HG03460 (cell line): Measurements from ENCODE around the gene WDR1.

Experiments used
- ATAC-seq: cut with Tn5 transposase; IDR thresholded peaks from one replicate; pipeline ENCODE4 v1.9.1; 2021; ENCODE audit not compliant: unreplicated experiment

The WDR1 gene, protein sequence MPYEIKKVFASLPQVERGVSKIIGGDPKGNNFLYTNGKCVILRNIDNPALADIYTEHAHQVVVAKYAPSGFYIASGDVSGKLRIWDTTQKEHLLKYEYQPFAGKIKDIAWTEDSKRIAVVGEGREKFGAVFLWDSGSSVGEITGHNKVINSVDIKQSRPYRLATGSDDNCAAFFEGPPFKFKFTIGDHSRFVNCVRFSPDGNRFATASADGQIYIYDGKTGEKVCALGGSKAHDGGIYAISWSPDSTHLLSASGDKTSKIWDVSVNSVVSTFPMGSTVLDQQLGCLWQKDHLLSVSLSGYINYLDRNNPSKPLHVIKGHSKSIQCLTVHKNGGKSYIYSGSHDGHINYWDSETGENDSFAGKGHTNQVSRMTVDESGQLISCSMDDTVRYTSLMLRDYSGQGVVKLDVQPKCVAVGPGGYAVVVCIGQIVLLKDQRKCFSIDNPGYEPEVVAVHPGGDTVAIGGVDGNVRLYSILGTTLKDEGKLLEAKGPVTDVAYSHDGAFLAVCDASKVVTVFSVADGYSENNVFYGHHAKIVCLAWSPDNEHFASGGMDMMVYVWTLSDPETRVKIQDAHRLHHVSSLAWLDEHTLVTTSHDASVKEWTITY

DNA sequence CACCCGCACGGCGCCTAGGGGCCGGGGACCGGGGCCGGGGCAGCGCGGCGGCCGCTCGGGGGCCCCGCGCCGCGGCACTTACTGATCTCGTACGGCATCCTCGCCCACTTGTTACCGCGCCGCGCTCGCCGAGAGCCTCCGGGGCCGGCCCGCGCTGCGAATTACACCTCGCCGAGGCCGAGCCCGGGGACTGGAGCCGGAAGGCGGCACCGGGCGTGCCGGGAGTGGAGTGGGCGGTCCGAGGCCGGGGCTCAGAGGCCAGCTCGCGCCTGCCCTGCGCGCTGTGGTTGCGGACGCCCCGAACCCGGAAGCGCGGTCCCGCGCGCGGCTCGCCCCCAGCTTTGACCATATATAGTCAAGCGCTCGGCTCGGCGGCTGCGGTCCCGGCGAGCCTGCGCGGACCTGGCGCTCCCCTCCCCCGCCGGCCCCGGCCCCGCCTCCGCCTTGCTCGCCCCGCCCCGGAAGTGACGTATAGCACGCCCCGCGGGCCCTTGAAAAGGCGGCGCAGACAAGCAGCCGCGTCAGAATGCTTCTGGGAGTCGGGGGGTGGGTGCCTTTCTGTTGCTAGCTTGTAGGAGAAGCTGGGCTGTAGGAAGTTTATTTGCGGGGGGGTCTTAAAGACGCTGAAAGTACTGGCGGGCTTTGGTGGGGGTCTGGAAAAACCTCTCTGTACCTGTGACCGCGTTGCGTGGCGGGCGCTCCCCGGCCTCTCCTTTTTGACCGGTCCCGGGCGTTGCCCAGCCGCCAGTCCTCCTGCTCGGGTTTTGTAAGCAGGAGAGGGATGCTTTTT is at the start of gene WDR1:
TSS of gene WDR1 (minus strand) at position 231 of the 790 bp plus-strand sequence. CDS start at position 98, 133 bp downstream.
- peak; percentile 85 for ATAC-seq

DNA sequence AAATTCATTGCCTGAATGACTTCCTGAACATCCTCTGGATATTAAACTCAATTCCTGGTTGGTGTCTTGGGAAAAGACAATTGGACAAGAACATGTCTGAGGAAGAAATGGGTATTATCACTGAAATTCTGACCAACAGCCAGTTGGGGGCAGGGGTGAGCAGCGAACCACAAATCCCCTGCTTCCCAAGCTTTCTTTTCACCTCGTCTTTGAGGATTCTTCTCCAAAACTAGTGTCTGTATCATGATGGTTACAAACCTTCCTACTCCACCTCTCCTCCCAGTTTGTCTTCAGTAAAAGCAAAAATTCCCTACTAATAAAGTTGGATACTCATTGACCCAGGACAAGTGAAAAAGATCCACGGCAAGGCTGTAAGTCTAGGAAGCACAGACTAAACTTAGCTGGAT is 48.3 kb upstream of the WDR1 start:
- no peak for ATAC-seq

DNA sequence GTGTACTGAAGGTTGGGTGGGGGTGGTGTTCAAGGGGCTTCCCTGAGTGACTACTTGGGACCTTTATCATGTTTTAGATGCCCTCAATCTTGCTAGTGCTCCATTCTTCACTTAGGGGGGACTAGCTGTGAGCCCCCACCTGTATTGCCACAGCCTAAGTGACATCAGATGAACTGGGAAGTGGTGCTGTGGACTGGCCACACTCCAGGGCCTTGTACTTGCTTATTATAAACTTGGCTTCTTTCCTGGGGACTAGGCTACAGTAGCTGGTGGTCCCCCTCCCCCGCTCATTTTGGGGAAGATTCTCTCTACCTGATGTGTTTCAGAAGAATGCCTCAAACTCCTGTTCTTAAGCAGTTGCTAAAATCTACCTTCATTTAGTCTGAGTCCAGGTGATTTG is 46.7 kb upstream of the WDR1 start:
- no peak for ATAC-seq

DNA sequence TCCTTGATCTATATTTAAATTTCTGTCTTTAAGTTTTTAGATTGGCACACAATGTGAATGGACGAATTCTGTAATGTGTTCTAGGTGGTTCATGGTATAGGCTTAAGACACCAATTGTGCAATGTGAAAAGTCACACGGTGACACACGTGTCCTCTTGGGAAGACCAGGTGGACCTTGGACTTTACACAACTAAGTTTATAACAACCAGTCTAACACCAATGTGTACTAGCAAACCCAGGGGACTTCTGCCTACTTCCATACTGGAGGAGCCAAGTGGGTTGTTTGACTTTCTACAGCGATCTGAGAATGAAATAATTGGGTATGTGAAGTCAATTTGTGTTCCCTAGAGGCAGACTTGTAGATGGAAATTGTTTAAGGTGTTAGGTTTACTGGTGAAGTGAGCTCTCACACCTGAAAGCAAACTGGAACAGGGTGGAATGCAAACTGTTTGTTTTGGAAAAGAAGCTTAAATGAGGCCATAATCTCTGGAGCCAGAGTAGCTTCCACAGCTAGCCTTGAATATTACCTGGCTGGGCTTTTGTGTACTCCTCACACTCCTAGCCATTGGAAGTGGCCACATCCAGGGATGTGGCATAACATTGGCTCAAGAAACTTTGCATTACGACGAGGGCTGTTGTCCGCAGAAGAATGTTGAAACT is 45.9 kb upstream of the WDR1 start:
- ATAC-seq, result no peak

DNA sequence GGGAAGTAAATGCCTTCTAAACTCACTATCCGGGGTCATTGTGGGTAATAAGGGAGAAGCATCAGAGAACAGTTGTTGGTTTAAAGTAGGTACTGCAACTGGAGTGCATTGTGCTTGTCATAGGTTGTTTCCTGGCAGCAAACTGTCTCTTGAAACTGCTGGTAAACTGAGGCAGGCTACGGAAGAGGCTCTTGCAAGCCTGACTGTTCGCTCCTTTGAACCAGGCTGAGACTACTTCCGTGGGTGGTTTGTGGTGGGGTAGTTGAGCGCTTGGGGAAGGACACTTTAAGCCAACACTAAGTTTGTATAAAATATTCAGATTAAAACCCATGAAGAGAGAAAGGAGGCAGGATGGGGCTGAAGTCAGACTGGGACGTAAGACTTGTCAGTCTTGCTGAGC is 45.2 kb upstream of the WDR1 start:
- ATAC-seq, result no peak

DNA sequence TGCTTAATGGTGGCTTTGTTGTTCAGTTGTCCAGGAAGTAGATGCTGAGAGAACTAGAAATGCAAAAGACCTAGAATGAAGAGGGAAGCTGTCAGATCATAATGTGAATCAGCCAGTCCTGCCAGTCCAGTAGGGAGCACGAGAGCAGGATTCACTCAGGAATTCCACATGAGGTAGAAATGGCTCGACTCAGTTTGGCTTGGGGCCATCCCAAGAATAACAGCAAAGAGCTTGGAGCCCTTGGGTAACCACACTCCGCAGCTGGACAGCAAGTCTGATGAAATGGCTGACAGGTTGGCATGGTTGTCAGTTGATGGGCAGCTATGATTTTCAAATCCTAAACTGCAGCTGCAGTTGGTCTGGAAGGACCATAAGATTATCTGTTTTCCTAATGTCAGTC is 44.5 kb upstream of the WDR1 start:
- no peak for ATAC-seq

DNA sequence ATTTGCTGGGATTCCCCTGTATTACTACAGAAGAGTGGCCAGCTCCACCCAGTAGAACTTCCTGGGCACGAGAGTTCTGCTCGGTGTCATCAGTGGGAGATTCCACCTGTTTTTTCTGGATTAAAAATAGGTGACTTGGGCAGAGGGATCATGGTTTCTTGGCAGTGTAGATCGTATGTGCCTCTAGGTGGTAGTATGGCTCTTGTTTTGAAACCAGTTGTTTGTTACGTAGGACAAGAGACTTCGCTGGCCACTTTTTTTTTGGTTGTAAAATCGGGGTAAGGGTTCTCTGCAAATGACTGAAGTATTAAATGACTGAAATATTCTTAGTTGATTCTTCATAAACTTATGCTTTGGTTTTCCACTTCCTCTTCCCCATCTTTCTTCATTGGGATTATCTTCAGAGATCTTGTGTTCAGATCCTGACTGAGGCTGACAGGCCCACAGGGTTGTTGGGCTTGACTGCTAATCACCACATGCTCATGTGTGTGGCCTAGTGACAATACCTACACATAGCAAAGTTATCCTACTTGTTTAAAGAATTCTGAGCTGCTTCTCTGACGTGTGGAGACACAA is 43.8 kb upstream of the WDR1 start:
- no peak for ATAC-seq

DNA sequence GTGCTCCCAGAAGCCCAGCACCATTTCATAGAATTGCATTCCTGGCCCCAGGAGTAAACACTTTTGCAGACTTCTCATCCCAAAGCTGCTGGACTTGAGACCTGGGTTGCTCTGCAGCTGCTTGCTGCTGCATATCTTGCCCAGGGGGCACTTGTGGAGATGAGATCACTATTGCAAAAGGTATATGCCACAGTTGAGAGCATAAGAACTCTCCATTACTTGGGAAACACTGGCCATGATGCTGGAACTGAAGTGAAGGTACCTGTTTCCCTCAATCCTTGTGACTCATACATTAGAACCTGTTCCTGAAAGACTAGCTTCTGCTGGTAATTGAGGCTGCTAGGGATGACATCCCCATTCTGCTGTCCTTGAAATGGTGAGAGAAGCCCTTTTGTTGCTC is 43.1 kb upstream of the WDR1 start:
- ATAC-seq, result no peak

DNA sequence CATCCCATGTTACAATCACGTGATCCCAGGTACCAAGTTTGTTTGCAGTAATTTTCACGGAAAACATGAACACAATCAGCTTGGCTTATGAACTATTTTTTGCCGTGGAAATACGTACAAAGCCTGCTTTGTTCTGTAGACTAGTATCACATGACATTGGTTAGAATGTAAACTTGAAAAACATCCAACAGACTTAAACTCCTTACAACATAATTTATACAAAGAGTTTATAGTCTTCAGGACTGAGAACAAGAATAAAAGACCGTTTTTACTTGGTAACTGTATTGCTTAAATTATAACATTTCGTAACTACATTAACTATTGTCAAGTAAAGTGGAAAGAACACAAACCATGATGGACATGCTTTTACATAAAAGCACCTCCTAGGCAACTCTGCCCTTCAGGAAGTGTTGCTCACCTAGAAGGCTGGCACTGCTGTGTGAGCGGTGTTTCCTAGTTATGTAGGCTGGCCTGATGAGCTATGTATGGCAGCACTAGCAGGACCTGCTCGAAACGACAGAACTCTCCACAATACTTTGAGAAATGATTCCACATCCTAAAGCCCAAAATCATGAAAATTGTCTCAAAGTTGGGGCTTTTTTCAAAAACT is 41.8 kb upstream of the WDR1 start:
- ATAC-seq, result no peak

DNA sequence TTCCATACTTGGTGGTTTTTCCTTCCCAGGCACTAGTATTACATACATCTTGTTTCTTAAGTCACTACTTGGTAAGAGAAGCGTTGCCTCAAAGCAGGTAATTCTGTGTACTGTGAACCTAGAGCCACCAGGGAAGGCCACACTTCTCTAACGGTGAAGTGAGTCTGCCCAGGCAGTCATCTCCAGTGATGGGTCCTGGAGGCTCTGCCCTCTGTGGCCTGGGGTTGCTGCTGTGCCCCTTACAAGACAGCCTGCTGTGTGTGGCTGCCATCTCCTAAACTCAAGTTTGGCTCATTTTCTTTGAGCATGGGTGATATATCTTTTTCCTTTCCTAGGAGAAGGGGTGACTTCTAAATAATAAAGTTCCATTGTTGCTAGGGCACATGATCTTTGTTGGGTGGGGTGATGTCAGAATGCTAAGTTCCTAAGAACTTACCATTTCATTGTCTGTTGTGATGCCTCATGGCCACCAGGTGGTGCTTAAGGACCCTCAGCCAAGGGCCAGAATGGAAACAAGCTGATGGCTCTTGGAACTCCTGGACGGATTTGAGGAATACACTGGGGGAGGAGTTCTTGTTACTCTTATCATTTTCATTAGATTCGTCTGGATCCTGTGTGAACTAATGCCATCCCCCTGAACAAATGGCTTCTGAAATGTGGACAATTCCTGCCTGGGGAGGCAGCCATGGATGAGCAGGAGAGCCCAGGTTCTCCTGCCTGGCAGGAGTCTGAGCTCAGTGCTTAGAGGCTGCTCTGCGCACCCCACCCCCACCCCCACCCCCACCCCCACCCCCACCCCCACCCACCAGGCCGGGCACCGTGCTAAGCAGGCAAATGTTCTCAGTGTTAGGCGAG is 41.1 kb upstream of the WDR1 start:
- ATAC-seq, result peak; percentile 70

DNA sequence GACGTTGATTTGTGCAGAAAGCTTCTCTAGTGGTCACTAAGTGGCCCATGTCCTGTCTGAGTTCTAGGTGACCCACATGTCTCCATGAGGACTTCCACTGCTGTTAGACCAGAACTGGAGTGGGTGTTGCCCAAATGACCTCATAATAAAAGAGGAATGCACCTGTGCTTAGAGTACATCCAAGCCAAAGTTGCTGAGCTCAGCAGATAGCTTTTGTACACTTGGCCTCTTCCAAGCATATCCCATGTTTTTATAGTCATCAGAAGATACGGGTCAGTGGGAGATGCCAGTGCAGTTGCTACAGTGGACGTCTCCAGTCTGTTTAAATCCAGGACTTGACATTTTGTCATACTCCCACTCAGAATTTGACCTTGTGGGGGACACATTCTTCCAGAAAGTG is 37.6 kb upstream of the WDR1 start:
- ATAC-seq, result no peak

DNA sequence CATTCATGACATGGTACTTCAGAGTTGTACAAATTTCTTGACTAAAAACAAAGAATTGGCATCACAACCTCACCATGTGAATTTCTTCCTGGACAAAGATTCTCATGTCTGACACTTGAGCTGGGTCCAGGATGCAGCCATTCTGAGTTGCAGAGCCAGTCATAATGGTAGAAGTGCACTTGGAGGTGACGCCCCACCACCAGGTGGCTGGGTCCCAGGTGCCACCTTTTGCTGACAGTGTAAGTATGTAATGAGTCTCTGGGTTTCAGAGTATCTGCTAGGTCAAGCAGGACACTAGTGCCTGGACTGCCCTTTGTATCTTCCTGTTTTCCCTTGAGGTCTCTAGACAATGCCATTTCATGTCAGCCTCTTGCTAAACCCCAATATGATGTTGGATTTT is 36.6 kb upstream of the WDR1 start:
- ATAC-seq, result no peak

DNA sequence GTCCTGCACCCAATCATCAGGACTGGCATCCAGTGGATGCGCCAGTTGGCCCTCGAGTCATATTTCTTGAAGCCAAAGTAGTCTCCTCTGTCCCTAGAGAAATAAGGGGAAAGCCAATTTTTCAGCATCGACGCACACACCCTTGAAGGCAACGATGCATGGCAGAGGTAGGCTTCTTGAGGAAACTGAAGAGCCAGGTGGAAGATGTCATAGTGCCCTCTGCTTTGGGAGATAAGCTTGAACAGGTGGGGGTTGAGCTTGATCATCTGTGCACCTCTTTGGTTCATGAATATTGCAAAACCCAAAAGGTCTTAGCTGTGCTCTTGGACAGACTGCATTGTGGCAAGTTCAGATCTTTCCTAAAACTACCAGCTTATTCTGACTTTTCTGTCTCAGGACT is 34.6 kb upstream of the WDR1 start:
- ATAC-seq, result peak; percentile 86

DNA sequence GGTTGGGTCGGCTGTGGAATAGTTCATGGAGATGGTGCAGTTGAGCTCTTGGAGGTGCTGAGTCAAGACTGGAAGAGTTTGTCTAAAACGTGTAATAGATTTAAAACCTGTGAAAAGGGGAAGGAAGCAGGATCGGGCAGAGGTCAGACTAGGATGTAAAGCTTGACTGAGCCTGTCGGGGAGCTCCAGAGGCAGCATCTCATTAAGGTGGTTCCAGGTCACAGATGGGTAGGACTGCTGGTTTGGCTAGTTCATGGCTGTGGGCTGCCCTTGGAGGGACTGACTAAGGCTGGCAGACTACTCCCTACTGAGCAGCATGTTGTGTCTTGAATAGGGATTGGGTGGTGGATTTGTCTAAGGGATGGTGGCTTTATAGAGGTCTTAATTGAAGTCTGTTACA is 28.4 kb upstream of the WDR1 start:
- no peak for ATAC-seq

DNA sequence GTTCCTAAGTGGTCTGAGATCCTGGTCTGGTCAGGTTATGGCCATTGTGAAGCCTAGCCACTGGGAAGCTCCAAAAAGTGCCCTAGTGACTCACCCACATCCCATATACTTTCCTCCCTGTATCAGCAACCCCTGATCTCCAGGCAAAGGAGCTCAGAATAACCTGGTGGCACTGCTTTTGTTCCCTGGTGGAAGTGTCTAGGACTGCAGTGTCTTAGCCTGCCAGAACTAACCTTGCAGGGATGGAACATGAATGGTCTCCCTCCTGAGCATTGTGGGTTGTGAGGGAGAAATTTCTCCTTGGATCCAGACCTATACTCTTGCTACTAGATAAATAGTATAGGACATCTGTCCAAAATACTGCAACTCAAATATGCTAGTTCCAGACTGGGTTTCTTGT is 27.9 kb upstream of the WDR1 start:
- no peak for ATAC-seq

DNA sequence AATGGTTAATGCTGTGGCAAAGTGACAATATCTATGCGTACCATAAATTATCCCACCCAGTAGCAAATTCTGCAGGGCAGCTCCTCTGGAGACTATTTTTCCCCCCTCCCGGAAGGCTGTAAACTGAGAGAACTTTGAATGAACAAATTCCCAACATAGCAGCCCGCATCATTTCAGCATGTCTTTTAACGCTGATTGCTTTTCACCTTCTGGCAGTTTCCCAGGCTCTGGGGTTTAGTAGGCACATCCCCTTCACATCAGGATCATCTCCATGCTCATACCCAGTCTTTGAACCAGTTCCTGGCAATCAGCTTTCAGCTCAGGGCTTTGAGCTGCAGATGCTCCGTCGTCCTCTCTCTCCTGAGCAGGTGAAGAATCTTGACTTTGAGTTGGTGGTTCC is 26.6 kb upstream of the WDR1 start:
- no peak for ATAC-seq

DNA sequence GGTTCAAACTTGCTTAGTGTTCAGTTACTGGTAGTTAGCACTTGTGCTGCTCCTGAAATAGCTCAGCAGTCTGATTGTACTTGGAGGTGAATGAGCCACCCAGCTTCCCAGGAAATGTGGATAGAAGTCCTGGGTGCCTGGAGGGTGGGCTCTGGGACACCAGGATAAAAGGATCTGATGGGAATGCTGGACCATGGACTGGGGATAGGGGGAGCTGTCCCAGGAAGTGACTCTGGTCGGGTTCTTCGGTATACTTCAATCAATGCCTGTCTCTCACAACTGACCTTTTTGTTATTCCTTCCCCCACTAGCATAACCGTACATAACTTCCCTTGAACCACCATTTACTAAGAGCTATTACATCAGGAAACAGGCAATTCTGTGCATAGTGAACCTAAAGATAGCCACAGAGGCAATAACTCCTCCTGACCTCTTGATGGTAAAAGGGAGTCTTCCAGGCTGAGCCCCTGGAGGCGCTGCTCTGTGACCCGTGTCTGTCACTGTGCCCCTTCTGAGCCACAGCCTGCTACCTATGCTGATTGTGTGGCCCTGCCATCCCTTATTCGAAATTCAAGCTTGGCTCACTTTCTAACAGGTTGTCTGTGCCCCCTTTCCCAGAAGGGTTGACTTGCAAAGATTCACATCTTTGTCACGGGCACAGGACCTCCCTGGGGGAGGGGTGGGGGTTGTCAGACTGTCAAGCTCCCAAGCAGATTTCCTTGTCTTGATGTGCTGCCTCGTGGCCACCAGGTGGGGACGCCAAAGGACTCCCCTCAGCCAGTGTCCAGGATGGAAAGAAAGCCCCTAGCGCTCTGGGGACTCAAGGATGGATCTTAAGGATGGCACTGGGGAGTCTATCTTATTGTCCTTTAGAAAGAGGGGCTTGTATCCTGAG is 24.5 kb upstream of the WDR1 start:
- no peak for ATAC-seq

DNA sequence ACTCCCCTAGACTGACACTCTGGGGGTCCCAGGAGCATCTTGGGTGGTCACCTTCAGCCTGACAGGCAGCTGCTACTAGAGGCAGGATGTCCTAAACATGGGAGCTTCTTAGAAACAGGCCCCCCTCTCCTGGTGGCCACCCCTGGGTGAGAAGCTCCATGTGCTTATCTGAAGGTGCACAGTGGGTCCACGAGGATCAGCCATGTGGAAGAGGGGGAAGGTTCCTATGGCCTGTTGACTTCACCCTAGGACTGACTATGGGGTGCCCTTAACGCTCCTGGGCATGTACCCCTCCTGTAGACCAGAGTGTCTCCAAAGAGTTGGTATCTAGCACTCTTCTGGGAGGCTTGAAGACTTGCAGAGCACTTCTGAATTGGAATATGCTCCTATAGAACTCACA is 22.9 kb upstream of the WDR1 start:
- ATAC-seq, result no peak

DNA sequence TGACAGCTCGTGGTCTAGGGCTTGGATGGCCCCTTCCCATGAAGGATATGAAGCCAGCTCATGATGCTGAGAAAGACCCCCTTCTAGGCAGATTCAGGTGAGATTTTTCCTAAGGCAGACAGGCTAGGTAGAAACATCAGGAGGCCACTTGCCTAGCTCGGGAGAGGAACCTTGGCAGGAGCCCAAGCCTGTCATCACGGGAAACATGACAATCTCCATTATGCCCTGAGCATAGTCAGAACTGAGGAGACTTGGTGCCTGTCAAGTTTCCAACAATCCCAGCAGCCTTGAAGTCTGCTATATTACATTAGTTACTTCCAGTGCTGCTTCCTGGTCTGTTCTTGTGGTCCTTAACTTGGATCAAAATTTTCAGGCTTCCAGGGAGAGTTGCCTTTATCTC is 18.7 kb upstream of the WDR1 start:
- ATAC-seq, result no peak
